Measurements from ENCODE around the gene KLHL17.
A peak's percentile ranks its signal among the peaks of the same experiment; 100 is the strongest.

The KLHL17 gene

GRCh38 chr1:947958-948357, 12.4 kb upstream of the KLHL17 start:
- FAIRE-seq (no peak), DNase-seq (ENCODE audit: extremely low spot score, insufficient read length, low read depth) (no peak)

- FAIRE-seq (no peak), DNase-seq (ENCODE audit: extremely low spot score, insufficient read length, low read depth) (no peak)
Measured at GRCh38 chr1:950268-950667, 10.1 kb upstream of the KLHL17 start.

GRCh38 chr1:950881-951280, 9.5 kb upstream of the KLHL17 start:
- DNase-seq (ENCODE audit: extremely low spot score, insufficient read length, low read depth) (no peak), FAIRE-seq (no peak)

- no peak for DNase-seq (ENCODE audit: extremely low spot score, insufficient read length, low read depth)
- FAIRE-seq, result no peak
Measured at GRCh38 chr1:951364-951763, 9.0 kb upstream of the KLHL17 start.

- FAIRE-seq (no peak), DNase-seq (ENCODE audit: extremely low spot score, insufficient read length, low read depth) (no peak)
Measured at GRCh38 chr1:952201-952600, 8.2 kb upstream of the KLHL17 start.

GRCh38 chr1:952603-953002, 7.8 kb upstream of the KLHL17 start:
- no peak for DNase-seq (ENCODE audit: extremely low spot score, insufficient read length, low read depth)
- no peak for FAIRE-seq

GRCh38 chr1:953524-954320, 6.7 kb upstream of the KLHL17 start:
- DNase-seq (ENCODE audit: extremely low spot score, insufficient read length, low read depth) (no peak), FAIRE-seq (no peak)

GRCh38 chr1:954927-955326, 5.5 kb upstream of the KLHL17 start:
- no peak for FAIRE-seq
- no peak for DNase-seq (ENCODE audit: extremely low spot score, insufficient read length, low read depth)

GRCh38 chr1:955474-955873, 4.9 kb upstream of the KLHL17 start:
- no peak for DNase-seq (ENCODE audit: extremely low spot score, insufficient read length, low read depth)
- FAIRE-seq, result no peak

GRCh38 chr1:956636-957035, 3.7 kb upstream of the KLHL17 start:
- FAIRE-seq (no peak), DNase-seq (ENCODE audit: extremely low spot score, insufficient read length, low read depth) (no peak)

GRCh38 chr1:958823-959730, 1.3 kb upstream of the KLHL17 start, which contains the start of gene NOC2L:
TSS of gene NOC2L (minus strand) at chr1:959256. CDS start at chr1:959240, 16 bp downstream.
- DNase-seq (ENCODE audit: extremely low spot score, insufficient read length, low read depth), result peak; percentile 90
- peak; percentile 93 for FAIRE-seq

GRCh38 chr1:959731-960362, 537 bp upstream of the KLHL17 start:
- DNase-seq (ENCODE audit: extremely low spot score, insufficient read length, low read depth), result no peak
- no peak for FAIRE-seq

GRCh38 chr1:961132-961669, 817 bp downstream of the KLHL17 start:
- no peak for FAIRE-seq
- no peak for DNase-seq (ENCODE audit: extremely low spot score, insufficient read length, low read depth)

GRCh38 chr1:962381-963300, 2.3 kb downstream of the KLHL17 start:
- FAIRE-seq, result no peak
- DNase-seq (ENCODE audit: extremely low spot score, insufficient read length, low read depth), result no peak

GRCh38 chr1:963301-963651, 2.9 kb downstream of the KLHL17 start:
- FAIRE-seq, result no peak
- DNase-seq (ENCODE audit: extremely low spot score, insufficient read length, low read depth), result no peak

- FAIRE-seq (no peak), DNase-seq (ENCODE audit: extremely low spot score, insufficient read length, low read depth) (no peak)
Measured at GRCh38 chr1:963746-964525, 3.6 kb downstream of the KLHL17 start.

GRCh38 chr1:964691-965525, 4.5 kb downstream of the KLHL17 start:
- no peak for DNase-seq (ENCODE audit: extremely low spot score, insufficient read length, low read depth)
- no peak for FAIRE-seq
